Measurements from ENCODE around the gene FBLN1. TPM values are rescaled to one million over a fixed set of nuclear protein-coding genes. Genes with fewer than 3 reads are reported as not detected.
A peak's percentile ranks its signal among the peaks of the same experiment; 100 is the strongest.

The FBLN1 gene
- total and polyA plus RNA-seq, 2 of the 13 experiments (the other 11 are each of a cell fraction or from before 2014, with no cell fraction given), result 37.3 to 103 TPM

- TF ChIP-seq E2F1 (CRISPR knock-in tag; IDR thresholded peaks at IDR 0.05) (no peak), PPARG (CRISPR knock-in tag; conservative IDR thresholded peaks at IDR 0.05) (no peak), ZNF614 (CRISPR knock-in tag; IDR thresholded peaks at IDR 0.05; ENCODE audit: borderline replicate concordance) (0 out of 2 replicates have a peak, but pooled peaks have one; percentile 40), XBP1 (CRISPR knock-in tag; IDR thresholded peaks at IDR 0.05) (no peak), HNRNPL (IDR thresholded peaks at IDR 0.05; ENCODE audit: low read depth, low read length) (no peak), EEA1 (CRISPR knock-in tag; IDR thresholded peaks at IDR 0.05; ENCODE audit: borderline replicate concordance) (no peak), ZHX1 (CRISPR knock-in tag; IDR thresholded peaks at IDR 0.05; ENCODE audit: low read depth) (no peak), ETV6 (CRISPR knock-in tag; conservative IDR thresholded peaks at IDR 0.05) (no peak), SNRNP70 (IDR thresholded peaks at IDR 0.05; ENCODE audit: low read depth, low read length) (no peak), ZSCAN12 (CRISPR knock-in tag; IDR thresholded peaks at IDR 0.05) (no peak), IRF9 (CRISPR knock-in tag; IDR thresholded peaks at IDR 0.05; ENCODE audit: borderline replicate concordance) (peak; percentile 27; the same call in 1 of the 2 replicates), ONECUT2 (CRISPR knock-in tag; IDR thresholded peaks at IDR 0.05) (no peak), ZNF329 (CRISPR knock-in tag; IDR thresholded peaks at IDR 0.05; ENCODE audit: low read depth) (no peak)
- TF ChIP-seq, protein P1, sequence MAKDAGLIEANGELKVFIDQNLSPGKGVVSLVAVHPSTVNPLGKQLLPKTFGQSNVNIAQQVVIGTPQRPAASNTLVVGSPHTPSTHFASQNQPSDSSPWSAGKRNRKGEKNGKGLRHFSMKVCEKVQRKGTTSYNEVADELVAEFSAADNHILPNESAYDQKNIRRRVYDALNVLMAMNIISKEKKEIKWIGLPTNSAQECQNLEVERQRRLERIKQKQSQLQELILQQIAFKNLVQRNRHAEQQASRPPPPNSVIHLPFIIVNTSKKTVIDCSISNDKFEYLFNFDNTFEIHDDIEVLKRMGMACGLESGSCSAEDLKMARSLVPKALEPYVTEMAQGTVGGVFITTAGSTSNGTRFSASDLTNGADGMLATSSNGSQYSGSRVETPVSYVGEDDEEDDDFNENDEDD (CRISPR knock-in tag; IDR thresholded peaks at IDR 0.05; ENCODE audit: borderline replicate concordance), result peak; percentile 9; the same call in 1 of the 2 replicates
- TF ChIP-seq, protein P2, sequence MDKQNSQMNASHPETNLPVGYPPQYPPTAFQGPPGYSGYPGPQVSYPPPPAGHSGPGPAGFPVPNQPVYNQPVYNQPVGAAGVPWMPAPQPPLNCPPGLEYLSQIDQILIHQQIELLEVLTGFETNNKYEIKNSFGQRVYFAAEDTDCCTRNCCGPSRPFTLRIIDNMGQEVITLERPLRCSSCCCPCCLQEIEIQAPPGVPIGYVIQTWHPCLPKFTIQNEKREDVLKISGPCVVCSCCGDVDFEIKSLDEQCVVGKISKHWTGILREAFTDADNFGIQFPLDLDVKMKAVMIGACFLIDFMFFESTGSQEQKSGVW (CRISPR knock-in tag; IDR thresholded peaks at IDR 0.05; ENCODE audit: borderline replicate concordance), result no peak
- TF ChIP-seq, protein P3, sequence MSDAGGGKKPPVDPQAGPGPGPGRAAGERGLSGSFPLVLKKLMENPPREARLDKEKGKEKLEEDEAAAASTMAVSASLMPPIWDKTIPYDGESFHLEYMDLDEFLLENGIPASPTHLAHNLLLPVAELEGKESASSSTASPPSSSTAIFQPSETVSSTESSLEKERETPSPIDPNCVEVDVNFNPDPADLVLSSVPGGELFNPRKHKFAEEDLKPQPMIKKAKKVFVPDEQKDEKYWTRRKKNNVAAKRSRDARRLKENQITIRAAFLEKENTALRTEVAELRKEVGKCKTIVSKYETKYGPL (CRISPR knock-in tag; IDR thresholded peaks at IDR 0.05), result no peak
- TF ChIP-seq, protein P4, sequence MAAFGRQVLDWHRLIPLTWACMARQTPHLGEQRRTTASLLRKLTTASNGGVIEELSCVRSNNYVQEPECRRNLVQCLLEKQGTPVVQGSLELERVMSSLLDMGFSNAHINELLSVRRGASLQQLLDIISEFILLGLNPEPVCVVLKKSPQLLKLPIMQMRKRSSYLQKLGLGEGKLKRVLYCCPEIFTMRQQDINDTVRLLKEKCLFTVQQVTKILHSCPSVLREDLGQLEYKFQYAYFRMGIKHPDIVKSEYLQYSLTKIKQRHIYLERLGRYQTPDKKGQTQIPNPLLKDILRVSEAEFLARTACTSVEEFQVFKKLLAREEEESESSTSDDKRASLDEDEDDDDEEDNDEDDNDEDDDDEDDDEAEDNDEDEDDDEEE (CRISPR knock-in tag; IDR thresholded peaks at IDR 0.05), result no peak
Observed at GRCh38 chr22:45627489-45628233, 125.0 kb downstream of the FBLN1 start (continued).

All from HepG2 (cell line).